ENCODE data around the gene RAPGEF4.
A peak's percentile ranks its signal among the peaks of the same experiment; 100 is the strongest.

RAPGEF4 gene

GRCh38 chr2:172924097-172924660 lies 188.5 kb downstream of the RAPGEF4 start:
- H3K4me3 ChIP-seq (ENCODE audit: low read depth, low read length), result no peak overlapping the region

GRCh38 chr2:172925600-172925999 lies 190.0 kb downstream of the RAPGEF4 start:
- TF ChIP-seq CTCF (IDR thresholded peaks at IDR 0.05; ENCODE audit: control insufficient read depth, extremely low read depth, insufficient read depth), result no peak
- H3K4me3 ChIP-seq (ENCODE audit: low read depth, low read length), result no peak overlapping the region
- DNase-seq (ENCODE audit: low read depth), result no peak

More at GRCh38 chr2:172924097-172924660, 188.5 kb downstream of the RAPGEF4 start:
- TF ChIP-seq CTCF (IDR thresholded peaks at IDR 0.05; ENCODE audit: control insufficient read depth, extremely low read depth, insufficient read depth), result no peak
- DNase-seq (ENCODE audit: low read depth), result no peak

GRCh38 chr2:172926785-172927640 lies 191.4 kb downstream of the RAPGEF4 start:
- TF ChIP-seq CTCF (IDR thresholded peaks at IDR 0.05; ENCODE audit: control insufficient read depth, extremely low read depth, insufficient read depth), result no peak
- DNase-seq (ENCODE audit: low read depth), result no peak
- no peak overlapping the region for H3K4me3 ChIP-seq (ENCODE audit: low read depth, low read length)

- peak; percentile 46 for DNase-seq (ENCODE audit: low read depth)
- no peak for TF ChIP-seq CTCF (IDR thresholded peaks at IDR 0.05; ENCODE audit: control insufficient read depth, extremely low read depth, insufficient read depth)
- no peak overlapping the region for H3K4me3 ChIP-seq (ENCODE audit: low read depth, low read length)
Measured at GRCh38 chr2:172927641-172928357, 192.2 kb downstream of the RAPGEF4 start.

GRCh38 chr2:172928756-172929155 lies 193.1 kb downstream of the RAPGEF4 start:
- DNase-seq (ENCODE audit: low read depth), result no peak
- no peak for TF ChIP-seq CTCF (IDR thresholded peaks at IDR 0.05; ENCODE audit: control insufficient read depth, extremely low read depth, insufficient read depth)

GRCh38 chr2:172929644-172930043 lies 194.0 kb downstream of the RAPGEF4 start:
- H3K4me3 ChIP-seq (ENCODE audit: low read depth, low read length), result no peak overlapping the region
- DNase-seq (ENCODE audit: low read depth), result no peak
- TF ChIP-seq CTCF (IDR thresholded peaks at IDR 0.05; ENCODE audit: control insufficient read depth, extremely low read depth, insufficient read depth), result no peak

More at GRCh38 chr2:172928756-172929155, 193.1 kb downstream of the RAPGEF4 start:
- H3K4me3 ChIP-seq (ENCODE audit: low read depth, low read length), result no peak overlapping the region
